ENCODE measurements around the gene HPGD. TPM values are rescaled to one million over a fixed set of nuclear protein-coding genes. Genes with fewer than 3 reads are reported as not detected.

Gene HPGD
- total RNA-seq, 1 experiment from 2014 or later: 0.24 TPM

GRCh38 chr4:174475528-174475927 is 46.8 kb downstream of the HPGD start:
- no peak for DNase-seq (ENCODE audit: low read depth)

- DNase-seq (ENCODE audit: low read depth): peak; percentile 3
Measured at GRCh38 chr4:174474457-174475075, 47.7 kb downstream of the HPGD start.

DNA sequence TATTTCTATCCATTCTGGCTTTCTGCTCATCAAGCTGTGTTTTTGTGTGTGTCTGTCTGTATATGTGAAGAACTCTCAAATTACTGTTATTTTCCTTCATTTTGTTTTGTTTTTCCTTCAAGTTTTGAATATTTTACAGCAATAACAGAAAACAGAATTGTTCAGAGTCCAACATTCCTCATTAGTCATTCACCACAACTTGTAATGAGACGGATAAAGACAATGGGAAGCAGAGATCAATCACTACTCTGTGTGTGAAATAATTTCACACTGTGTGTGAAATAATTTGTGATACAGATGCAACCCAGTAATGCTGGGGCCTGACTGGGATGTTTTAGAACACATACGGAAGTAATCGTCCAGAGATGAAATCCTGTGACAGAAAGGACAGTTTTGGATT is 55.2 kb downstream of the HPGD start:
- DNase-seq (ENCODE audit: low read depth): no peak

DNA sequence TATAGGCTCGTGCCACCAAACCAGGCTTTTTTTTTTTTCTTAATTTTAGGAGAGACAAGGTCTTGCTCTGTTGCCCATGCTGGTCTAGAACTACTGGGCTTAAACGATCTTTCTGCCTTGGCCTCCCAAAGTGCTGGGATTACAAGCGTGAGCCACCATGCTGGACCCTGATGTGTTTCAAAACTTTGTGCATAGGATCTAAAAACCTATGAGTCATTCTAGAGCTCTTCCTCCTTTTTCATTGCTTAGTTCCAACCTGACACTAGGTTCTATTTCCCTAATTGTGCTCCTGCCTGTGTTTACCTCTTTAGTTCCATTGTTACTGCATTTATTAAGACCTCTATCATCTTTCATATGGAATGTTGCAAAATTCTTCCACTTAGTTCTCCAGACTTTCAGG is 57.3 kb downstream of the HPGD start:
- DNase-seq (ENCODE audit: low read depth): no peak

DNA sequence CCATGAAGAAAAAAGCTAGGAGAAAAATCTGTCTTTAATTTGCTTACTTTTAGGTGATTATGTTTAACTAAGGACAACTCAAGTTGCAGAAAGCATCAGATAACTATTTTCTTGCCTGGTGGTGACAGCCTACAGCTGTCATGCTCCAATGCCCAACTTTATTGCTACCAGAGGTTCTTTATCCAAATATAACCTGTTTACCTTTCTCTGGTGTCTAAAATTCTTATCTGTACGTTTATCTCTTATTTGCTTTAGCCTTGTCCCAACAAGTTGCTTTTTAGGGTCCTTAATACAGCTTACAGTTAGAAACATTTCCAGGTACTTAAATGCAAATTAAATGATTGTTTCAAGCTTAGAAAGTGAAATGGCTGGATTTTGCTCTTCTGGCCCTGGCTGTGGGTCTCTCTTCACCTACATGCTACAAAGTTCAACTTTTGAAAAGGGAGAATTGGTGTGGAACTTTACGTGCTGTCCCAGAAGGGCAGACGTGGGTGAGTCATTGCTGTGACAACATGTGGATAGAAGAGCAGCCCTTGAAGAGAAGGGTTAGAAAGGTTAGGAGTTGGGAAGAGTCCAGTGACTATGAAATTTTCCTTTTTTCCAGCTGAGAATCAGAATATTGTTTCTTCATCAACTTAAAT is 60.7 kb downstream of the HPGD start:
- DNase-seq (ENCODE audit: low read depth): no peak

DNA sequence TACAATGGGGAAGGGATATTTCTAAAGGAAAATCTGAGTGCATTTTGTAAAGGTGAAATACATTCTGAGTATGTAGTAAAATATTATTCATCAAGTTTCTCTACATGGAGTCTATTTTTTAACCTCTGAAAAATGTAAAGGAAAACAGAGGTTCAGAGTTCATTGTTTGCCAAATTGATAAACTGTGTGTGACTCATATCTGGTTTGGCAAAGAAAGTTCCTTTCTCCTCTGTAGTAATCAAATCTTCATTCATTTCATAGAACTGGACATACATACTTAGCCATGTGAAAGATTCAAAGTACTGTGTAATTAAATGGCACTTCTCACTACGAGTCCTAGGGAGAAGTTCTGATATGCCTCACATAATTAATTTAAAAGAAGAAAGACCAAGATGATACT is 61.6 kb downstream of the HPGD start:
- no peak for DNase-seq (ENCODE audit: low read depth)

DNA sequence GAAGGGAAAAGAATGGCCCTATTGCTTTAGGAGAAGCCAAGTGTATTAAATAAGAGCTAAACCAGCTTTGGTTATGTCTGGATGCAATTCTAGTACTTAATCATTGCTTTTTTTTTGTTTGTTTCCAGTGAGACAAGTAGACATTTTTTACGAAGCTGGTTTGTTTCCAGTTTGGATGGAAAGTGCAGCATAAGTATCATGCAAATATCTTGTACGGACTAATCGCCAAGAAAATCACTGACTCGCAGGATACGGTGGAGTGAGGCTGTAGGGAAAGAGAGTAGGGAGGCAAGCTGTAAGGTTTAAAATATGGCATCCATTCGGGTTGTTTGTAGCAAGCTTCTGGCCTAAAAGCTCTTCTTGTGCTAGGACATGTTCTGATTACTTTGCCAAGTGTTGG is 64.8 kb downstream of the HPGD start:
- no peak for DNase-seq (ENCODE audit: low read depth)

DNA sequence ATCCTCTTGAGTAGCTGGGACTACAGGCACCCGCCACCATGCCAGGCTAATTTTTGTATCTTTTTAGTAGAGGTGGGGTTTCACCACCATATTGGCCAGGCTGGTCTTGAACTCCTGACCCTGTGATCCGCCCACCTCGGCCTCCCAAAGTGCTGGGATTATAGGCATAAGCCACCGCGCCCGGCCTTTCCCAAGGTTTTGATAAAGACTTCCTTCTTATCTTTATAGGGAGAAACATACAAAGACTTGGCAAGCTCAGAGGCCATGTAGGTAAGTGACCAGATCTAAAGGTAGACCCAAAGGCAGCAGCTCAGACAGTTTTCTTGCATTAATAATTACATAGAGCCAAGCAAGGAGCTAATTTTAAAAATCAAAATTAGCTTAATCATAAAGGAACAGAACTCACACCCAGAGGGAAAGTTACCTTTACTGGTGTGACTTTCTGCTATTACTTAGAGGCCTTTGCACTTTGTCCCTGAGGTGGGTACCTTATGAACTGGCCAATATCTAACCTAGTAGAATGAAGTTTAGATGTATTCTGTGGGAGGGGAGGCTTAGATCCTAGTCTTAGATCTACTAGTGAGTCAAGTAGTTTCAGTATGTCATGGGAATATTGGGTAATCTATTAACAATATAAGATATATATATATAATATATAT is 67.3 kb downstream of the HPGD start:
- no peak for DNase-seq (ENCODE audit: low read depth)

DNA sequence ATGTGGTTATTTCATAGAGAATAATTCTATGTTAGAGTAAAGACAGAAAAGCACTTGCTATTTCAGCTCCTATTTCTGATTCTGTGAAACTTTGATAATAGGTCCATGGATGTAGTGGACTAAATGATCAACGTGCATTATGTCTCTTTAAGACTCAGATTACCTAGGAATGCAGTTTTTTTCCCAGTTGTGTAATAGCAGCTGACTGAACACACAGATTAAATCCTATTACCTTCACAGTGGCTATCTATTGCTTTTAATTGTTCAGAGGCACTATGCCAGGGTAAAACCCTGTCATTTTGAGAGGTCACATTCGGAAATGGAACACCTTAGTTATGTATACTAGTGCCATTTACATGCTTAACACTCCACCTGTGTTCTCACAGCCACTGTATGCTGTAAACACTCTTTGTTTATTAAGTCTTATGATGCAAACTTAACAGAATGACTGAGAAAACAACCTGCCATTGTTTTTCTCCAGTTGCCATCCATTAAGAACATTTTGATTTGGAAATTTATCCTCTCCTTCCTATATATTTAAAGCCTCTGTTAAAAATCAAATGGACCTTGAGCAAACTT is 70.5 kb downstream of the HPGD start:
- DNase-seq (ENCODE audit: low read depth): no peak

DNA sequence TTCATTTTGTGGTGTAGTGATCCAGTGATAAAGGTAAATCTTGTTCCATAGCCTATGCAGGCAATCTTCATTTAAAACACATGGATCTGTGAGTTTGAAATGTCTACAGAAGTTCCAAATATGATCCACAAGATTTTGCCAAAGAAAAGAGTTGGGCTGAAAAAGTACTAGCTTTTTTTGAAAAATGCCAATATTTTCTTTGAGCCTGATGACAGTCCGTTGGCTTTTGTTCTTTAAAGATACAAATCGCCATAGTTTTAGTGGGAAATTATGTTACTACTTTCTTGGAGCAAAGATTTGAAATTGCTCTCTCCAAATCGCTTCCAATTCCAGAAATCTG is 71.5 kb downstream of the HPGD start:
- DNase-seq (ENCODE audit: low read depth): no peak

DNA sequence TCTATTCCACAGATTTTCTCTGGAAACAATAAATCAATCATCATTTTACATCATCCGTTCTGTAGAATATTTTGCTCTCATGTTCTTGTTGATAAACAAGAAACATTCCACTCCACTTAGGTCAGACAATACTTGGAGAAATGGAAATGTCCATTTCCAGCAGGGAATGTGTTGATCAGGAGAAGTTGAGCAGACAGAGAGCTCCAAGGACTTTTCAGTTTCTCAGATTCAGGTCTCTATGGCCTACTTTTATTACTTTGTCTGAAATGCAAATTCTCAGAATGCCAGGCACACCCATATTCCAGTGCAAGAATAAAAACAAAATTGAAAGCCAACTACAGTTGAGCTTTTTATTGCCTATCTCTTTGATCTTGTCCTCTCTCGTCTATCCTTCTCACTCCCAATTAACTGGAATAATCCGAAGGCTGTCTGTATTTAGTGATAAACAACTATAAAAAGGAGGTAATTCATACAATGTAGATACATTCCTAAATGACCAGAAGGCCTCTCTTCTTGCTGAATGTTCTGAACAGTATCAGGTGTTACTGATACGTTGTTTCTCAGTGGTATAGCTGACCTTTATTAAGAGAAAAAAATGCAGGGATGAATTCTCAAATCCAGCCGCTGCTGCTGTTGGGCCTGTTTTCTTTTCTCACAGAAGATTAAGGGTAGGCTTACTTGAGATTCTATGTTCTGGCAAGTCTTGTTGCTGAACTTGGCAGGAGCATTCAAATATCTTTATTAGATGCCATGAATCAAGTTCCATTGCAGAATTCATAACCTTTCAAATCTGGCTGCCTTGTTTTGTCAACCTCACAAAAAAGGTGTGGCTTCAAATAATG is 72.1 kb downstream of the HPGD start:
- no peak for DNase-seq (ENCODE audit: low read depth)

- no peak for DNase-seq (ENCODE audit: low read depth)
Measured at GRCh38 chr4:174449152-174449551, 73.1 kb downstream of the HPGD start.

- DNase-seq (ENCODE audit: low read depth): no peak
Measured at GRCh38 chr4:174444390-174444789, 77.9 kb downstream of the HPGD start.

Other genes with a start within 250 kb of the HPGD start
- gene FBXO8, start 238.8 kb downstream of the HPGD start, total RNA-seq (2014; rRNA removed; shearing (Covaris generic)): 28.9 and 40.1 TPM in 2 replicates
- gene CEP44, start 238.6 kb downstream of the HPGD start, total RNA-seq (2014; rRNA removed; shearing (Covaris generic)): 18.5 and 21.1 TPM in 2 replicates